Omental fat pad (tissue), 4 donors: ENCODE data around the gene EEF2. TPM values are rescaled to one million over a fixed set of nuclear protein-coding genes. Genes with fewer than 3 reads are reported as not detected.
"Not testable (repeated sequence)": the region's sequence is repeated elsewhere in the genome, so short reads cannot be mapped to it uniquely, and the experiment has no call there.

Experiments
- ATAC-seq: fragments of 150-250 bp; one replicate; pipeline ENCODE4 v1.9.1; 2016; ENCODE audit warnings: mild to moderate bottlenecking, moderate library complexity; ENCODE audit not compliant: low FRiP score
- DNase-seq: peaks from one replicate; pipeline ENCODE4 v3.0.0-alpha.2; 2019; ENCODE audit warnings: low spot score
- total RNA-seq, 4 donors: library from RNA; depleted of rRNA; stranded (reverse); fragments of >200 nt; gene quantifications; one replicate each; pipeline ENCODE4 v1.1.0, GENCODE V29; 2016
- TF ChIP-seq, protein P1 (sequence below), 3 donors: fragments of 450-650 bp; IDR thresholded peaks; one replicate each; pipeline ENCODE4 v1.5.1; 2016 to 2017; ENCODE audit warnings: antibody characterized with exemption in 3 of 3, mild to moderate bottlenecking in 3 of 3, moderate library complexity in 2 of 3

EEF2 gene
- total RNA-seq, 4 donors from 2014 or later = 1,922 to 2,283 (median 2,030) TPM

DNA sequence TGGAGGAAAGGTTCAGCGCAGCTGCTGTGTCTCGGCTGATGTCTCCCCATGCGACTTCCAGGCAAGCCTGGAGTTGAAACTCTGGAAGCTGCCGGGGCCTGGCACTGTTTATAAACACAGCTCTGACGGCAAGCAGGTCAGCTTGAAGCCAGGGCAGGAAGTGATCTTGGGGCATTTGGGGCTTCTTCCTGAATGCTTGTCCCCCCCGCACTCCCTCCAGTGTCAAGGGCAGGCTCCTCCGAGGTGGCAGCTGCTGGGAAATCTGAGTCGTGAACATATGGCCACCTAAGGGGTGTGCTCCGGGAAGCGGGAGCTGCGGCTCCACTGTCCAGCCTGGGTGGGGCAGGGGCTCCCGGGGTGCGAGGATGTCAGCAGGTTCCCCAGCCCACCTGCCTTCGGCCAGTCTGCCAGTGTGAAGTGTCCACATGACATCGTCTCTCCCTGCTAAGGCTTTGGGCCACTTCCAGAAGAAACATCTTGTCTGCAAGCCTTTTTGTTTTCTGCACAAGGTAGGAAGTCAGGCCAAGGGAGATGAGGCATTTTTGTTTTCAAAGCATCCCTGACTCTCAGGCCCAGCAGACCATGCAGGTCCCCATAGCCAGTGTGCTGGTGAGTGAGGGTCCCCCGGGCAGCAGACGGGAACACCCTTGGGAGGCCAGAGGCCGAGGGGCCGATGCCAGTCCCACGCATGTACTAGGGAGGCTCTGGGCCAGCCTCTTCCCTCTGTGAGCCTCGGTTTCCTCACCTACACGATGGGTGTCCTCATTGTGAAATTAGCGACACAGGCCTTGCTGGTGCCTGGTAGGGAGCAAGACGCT lies 24.9 kb upstream of the EEF2 start:
- DNase-seq (no peak), ATAC-seq (no peak)
- TF ChIP-seq, protein P1, sequence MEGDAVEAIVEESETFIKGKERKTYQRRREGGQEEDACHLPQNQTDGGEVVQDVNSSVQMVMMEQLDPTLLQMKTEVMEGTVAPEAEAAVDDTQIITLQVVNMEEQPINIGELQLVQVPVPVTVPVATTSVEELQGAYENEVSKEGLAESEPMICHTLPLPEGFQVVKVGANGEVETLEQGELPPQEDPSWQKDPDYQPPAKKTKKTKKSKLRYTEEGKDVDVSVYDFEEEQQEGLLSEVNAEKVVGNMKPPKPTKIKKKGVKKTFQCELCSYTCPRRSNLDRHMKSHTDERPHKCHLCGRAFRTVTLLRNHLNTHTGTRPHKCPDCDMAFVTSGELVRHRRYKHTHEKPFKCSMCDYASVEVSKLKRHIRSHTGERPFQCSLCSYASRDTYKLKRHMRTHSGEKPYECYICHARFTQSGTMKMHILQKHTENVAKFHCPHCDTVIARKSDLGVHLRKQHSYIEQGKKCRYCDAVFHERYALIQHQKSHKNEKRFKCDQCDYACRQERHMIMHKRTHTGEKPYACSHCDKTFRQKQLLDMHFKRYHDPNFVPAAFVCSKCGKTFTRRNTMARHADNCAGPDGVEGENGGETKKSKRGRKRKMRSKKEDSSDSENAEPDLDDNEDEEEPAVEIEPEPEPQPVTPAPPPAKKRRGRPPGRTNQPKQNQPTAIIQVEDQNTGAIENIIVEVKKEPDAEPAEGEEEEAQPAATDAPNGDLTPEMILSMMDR (IDR thresholded peaks at IDR 0.05) = no peak

DNA sequence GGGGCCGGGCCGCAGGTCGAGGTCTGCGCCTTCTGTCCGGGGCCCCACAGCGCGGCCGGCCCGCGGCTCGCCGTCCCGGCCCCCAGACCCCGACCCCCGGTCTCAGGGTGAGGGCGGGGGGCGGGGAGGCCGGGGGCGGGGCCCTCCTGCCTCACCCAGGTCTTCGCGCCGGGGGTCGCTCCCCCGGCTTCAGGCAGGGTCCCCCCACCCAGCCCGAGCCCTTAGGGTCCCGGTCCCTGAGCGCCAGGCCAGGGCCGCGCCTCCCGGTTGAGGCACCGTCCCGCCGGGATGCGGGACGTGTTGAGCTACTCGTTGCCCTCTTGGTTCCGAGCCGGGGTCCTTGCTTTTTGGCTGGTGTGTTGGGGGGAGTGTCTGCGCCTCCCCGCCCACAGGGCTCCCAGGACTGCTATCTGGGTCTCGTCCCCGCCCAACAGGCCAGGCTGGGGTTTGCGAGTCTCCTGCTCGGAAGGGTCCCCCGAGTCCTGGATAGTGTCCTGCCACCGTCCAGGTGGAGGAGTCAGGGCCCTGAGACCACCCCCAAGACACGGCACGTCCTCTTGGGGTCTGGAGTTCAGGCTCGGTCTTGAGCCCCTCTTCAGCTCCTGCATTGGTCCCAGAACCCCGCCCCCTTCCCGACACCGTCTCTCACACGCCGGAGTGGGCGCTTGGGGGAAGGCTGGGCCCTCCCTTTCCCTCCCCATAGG lies 22.7 kb upstream of the EEF2 start:
- no peak for DNase-seq
- no peak for ATAC-seq
- TF ChIP-seq, protein P1 (IDR thresholded peaks at IDR 0.05) = no peak

DNA sequence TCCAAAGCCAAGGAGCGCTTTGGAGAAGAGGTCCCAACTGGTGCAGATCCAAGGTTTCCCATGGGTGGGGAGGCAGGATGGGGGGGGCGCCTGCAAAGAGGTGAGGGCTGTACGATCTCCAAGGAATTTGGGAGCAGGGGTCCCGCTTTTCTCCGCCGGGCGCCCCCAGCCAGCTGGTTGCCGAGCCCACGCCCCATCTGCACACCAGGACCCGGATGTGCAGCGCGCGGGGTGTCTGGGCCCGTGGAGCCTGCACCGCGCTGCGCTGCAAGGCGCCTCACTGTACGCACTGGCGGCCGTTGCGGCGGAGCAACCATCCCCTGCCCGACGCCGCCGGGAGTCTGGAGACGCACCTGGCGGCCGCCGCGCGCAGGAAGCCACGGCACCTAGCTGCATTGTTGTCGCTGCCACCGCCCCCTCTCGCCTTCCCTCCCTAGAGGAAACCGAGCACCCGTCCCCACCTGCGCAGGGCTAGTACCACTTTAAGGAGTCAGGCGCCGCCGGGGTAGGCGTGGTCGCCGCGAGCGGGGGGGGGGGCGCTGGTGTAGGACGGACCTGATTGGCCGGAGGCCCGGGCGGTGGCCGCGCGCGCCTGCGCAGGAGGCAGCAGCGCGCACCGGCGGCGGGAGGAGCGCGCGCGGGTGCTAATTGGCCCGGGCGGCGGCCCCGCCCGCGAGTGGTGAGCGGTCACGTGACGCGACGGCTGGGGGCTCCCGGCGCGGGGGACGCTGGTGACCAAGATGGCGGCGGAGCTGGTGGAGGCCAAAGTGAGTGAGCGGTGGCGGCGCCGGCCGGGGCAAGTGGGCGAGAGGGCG lies 22.0 kb upstream of the EEF2 start, which contains the start of gene PIAS4:
Gene PIAS4 (plus strand): TSS at position 716 of the 815 bp plus-strand sequence. CDS start 25 bp downstream, at position 741.
- DNase-seq (peak; percentile 86), ATAC-seq (peak; percentile 97)
- TF ChIP-seq, protein P1 (IDR thresholded peaks at IDR 0.05) = no peak

DNA sequence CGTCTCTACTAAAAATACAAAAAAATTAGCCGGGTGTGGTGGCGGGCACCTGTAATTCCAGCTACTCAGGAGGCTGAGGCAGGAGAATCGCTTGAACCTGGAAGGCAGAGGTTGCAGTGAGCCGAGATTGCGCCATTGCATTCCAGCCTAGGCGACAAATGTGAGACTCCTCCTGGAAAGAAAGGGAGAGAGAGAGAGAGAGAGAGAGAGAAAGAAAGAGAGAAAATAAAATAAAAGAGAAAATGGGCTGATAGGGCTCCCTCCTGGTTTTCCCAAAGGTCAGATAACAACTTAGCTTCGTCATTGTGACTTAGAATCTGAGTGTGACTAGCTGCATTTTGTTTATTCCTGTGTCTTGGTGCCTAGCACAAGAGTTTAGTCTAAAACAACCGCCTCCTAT lies 20.2 kb upstream of the EEF2 start:
- not testable (repeated sequence) for ATAC-seq, DNase-seq

DNA sequence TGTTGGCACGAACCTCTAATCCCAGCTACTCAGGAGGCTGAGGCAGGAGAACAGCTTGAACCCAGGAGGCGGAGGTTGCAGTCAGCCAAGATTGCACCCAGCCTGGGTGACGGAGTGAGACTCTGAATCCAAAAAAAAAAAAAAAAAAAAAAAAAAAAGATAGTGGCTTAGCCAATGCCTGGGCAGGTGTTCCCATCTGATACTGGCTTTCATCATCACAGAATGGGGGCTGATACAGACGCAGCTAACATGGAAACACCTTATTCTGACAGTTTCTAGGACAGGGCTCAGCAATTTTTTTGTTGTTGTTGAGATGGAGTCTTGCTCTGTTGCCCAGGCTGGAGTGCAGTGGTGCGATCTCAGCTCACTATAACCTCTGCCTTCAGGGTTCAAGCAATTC lies 15.5 kb upstream of the EEF2 start:
- not testable (repeated sequence) for ATAC-seq

DNA sequence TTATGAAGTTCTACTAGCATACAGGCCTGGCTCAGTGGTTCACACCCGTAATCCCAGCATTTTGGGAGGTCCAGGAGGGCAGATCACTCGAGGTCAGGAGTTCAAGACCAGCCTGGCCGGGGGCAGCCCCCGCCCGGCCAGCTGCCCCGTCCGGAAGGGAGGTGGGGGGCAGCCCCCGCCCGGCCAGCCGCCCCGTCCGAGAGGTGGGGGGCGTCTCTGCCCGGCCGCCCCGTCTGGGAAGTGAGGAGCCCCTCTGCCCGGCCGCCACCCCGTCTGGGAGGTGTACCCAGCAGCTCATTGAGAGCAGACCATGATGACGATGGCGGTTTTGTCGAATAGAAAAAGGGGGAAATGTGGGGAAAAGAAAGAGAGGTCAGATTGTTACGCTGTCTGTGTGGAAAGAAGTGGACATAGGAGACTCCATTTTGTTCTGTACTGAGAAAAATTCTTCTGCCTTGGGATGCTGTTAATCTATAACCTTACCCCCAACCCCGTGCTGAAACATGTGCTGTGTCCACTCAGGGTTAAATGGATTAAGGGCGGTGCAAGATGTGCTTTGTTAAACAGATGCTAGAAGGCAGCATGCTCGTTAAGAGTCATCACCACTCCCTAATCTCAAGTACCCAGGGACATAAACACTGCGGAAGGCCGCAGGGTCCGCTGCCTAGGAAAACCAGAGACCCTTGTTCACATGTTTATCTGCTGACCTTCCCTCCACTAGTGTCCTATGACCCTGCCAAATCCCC lies 13.6 kb upstream of the EEF2 start:
- ATAC-seq, DNase-seq: not testable (repeated sequence)

More for the DNA sequence above, 15.5 kb upstream of the EEF2 start:
- not testable (repeated sequence) for DNase-seq

DNA sequence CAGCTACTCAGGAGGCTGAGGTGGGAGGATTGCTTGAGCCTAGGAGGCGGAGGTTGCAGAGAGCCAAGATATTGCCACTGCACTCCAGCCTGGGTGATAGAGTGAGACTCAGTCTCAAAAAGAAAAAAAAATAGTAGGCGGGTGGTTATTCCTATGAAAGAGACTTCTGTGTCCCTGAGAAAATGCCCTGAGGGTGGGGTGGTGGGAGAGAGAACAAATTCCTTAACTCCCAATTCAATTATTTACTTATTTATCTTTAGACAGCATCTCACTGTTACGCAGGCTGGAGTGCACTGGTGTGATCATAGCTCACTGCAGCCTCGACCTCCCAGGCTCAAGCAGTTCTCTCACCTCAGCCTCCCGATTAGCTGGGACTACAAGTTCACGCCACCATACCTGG lies 10.3 kb upstream of the EEF2 start:
- TF ChIP-seq, protein P1 (IDR thresholded peaks at IDR 0.05) = no peak
- DNase-seq = no peak
- no peak for ATAC-seq

DNA sequence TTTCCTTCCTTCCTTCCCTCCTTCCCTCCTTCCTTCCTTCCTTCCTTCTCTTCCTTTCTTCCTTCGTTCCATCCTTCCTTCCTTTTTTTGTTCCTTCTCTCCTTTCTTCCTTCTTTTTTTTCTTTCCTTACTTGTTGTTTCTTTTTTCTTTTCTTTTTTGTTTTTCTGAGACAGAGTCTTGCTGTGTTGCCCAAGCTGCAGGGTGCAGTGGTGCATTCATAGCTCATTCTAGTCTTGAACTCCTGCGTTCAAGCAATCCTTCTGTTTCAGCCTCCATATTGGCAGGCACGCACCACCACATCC lies 5.5 kb upstream of the EEF2 start:
- TF ChIP-seq, protein P1 (IDR thresholded peaks at IDR 0.05) = no peak
- DNase-seq (no peak), ATAC-seq (no peak)
